K562 (cell line): ENCODE data around the gene ZNF644. TPM values are rescaled to one million over a fixed set of nuclear protein-coding genes. Genes with fewer than 3 reads are reported as not detected.

Experiments
- ATAC-seq: fragments of 200-7000 bp; cut with Tn5 transposase; 3 replicates; pipeline ENCODE4 v1.9.1; 2020; ENCODE audit warnings: moderate library complexity
- BruUV-seq: library from RNA; stranded (reverse); fragments of 400-500 nt; replicated peaks from 2 replicates; lab custom pipeline; 2021; lab: Mats Ljungman, UMichigan
- CTCF ChIA-PET: fragments of 300-600 bp; formaldehyde crosslinking; extraction: SDS; loops from one replicate; lab custom pipeline; 2021; ENCODE audit warnings: low intra/inter-chr PET ratio; lab: Yijun Ruan, JAX
- POLR2A ChIA-PET: fragments of 300-600, 350-650 bp; sonication (Branson Sonifier 250); formaldehyde crosslinking; extraction: SDS; loops from one replicate; lab custom pipeline; 2021; ENCODE audit warnings: antibody characterized with exemption, inconsistent platforms; lab: Yijun Ruan, JAX
- DNase-seq, 4 experiments: peaks; one replicate each; pipeline versions ENCODE4 v3.0.0 to v3.0.0-alpha.2; 2011 to 2018; ENCODE audit warnings: low spot score in 3 of 4, mixed read lengths in 3 of 4; ENCODE audit errors: extremely low read depth in 1 of 4
- FAIRE-seq: peaks from 2 replicates; lab custom pipeline; 2011; peaks lifted over from hg19 to GRCh38; lab: Jason Lieb, UNC
- H2AFZ ChIP-seq: 2 replicates; pipeline ENCODE4 v1.6.0; 2011; ENCODE audit warnings: low read depth, low read length, control low read depth, inconsistent platforms
- H3K27ac ChIP-seq: fragments of 200-600 bp; 3 replicates; pipeline ENCODE4 v1.8.0; 2011; ENCODE audit warnings: low read depth, mild to moderate bottlenecking, control low read depth, inconsistent platforms, low read length, moderate library complexity, mixed read lengths; ENCODE audit errors: extremely low read depth
- H3K27me3 ChIP-seq, 2 experiments: fragments of 300-600 bp in 1 of 2; 2 replicates in 1 of 2; 3 replicates in 1 of 2; pipeline versions ENCODE4 v1.6.0 to v1.8.0; 2011; ENCODE audit warnings: inconsistent platforms in 2 of 2, low read length in 2 of 2, mild to moderate bottlenecking in 1 of 2, mixed read lengths in 1 of 2, moderate library complexity in 1 of 2; ENCODE audit not compliant: control insufficient read depth in 2 of 2, insufficient read depth in 2 of 2
- H3K36me3 ChIP-seq: fragments of 300-600 bp; 3 replicates; pipeline ENCODE4 v1.8.0; 2011; ENCODE audit warnings: mild to moderate bottlenecking, low read length, inconsistent platforms; ENCODE audit not compliant: control insufficient read depth, insufficient read depth
- H3K4me1 ChIP-seq, 2 experiments: fragments of 200-600 bp in 1 of 2; replicated peaks in 1 of 2; 2 replicates in 1 of 2; 3 replicates in 1 of 2; pipeline versions ENCODE4 v1.5.1 to v1.8.0; 2011; ENCODE audit warnings: inconsistent platforms in 2 of 2, low read length in 2 of 2, mild to moderate bottlenecking in 1 of 2, mixed read lengths in 1 of 2, moderate library complexity in 1 of 2; ENCODE audit not compliant: control insufficient read depth in 2 of 2, insufficient read depth in 2 of 2
- H3K4me2 ChIP-seq: 2 replicates; pipeline ENCODE4 v1.6.1; 2011; ENCODE audit warnings: low read length, control low read depth, inconsistent platforms, mixed read lengths; ENCODE audit not compliant: insufficient read depth
- H3K4me3 ChIP-seq: fragments of 200-600 bp; sonication (generic), shearing (Covaris generic); 2 replicates; pipeline ENCODE4 v1.5.1; 2016; ENCODE audit warnings: control low read depth, inconsistent platforms
- H3K79me2 ChIP-seq: fragments of 200-600 bp; 3 replicates; pipeline ENCODE4 v1.8.0; 2011; ENCODE audit warnings: low read length, inconsistent platforms; ENCODE audit not compliant: control insufficient read depth, insufficient read depth
- H3K9ac ChIP-seq, 2 experiments: 2 replicates each; pipeline versions ENCODE4 v1.6.0 to v1.6.1; 2011; ENCODE audit warnings: low read depth in 2 of 2, low read length in 2 of 2, control low read depth in 1 of 2, inconsistent platforms in 1 of 2, mild to moderate bottlenecking in 1 of 2, mixed read lengths in 1 of 2; ENCODE audit not compliant: insufficient read depth in 1 of 2
- H3K9me1 ChIP-seq: one replicate; pipeline ENCODE4 v1.6.0; 2011; ENCODE audit warnings: inconsistent platforms, mild to moderate bottlenecking, low read length, moderate library complexity; ENCODE audit not compliant: control insufficient read depth, insufficient read depth
- H3K9me3 ChIP-seq: replicated peaks from 2 replicates; pipeline ENCODE4 v1.5.1; 2011; ENCODE audit warnings: low read depth, low read length, inconsistent platforms; ENCODE audit not compliant: control insufficient read depth, insufficient read depth
- H4K20me1 ChIP-seq: replicated peaks from 2 replicates; pipeline ENCODE4 v1.6.1; 2011; ENCODE audit warnings: low read length, inconsistent platforms, mixed read lengths; ENCODE audit not compliant: control insufficient read depth, insufficient read depth
- ADNP ChIP-seq: fragments of 200-800 bp; sonication (Bioruptor generic); IDR thresholded peaks from 2 replicates; pipeline ENCODE4 v1.6.1; 2016; ENCODE audit warnings: missing genetic modification characterization, missing compliant biosample characterization
- ATF3 ChIP-seq, 2 experiments: fragments of 450-650 bp in 1 of 2; sonication (generic) in 1 of 2; formaldehyde crosslinking in 1 of 2; IDR thresholded peaks in 1 of 2; conservative IDR thresholded peaks in 1 of 2; 2 replicates each; pipeline versions ENCODE4 v1.6.1 to v1.8.1; 2016 to 2023; ENCODE audit warnings: mild to moderate bottlenecking in 2 of 2, moderate library complexity in 2 of 2, inconsistent platforms in 1 of 2, missing genetic modification reagents in 1 of 2
- CEBPB ChIP-seq: fragments of 450-650 bp; IDR thresholded peaks from 2 replicates; pipeline ENCODE4 v1.6.1; 2016; ENCODE audit warnings: missing genetic modification characterization, missing compliant biosample characterization
- CEBPG ChIP-seq, 3 experiments: fragments of 200-800 bp in 1 of 3; sonication (Bioruptor generic) in 1 of 3; sonication (generic) in 1 of 3; formaldehyde crosslinking in 1 of 3; IDR thresholded peaks in 2 of 3; conservative IDR thresholded peaks in 1 of 3; 2 replicates each; pipeline versions ENCODE4 v1.6.1 to v1.8.0; 2016 to 2022; ENCODE audit warnings: missing compliant biosample characterization in 2 of 3, missing genetic modification characterization in 2 of 3, mild to moderate bottlenecking in 1 of 3, missing genetic modification reagents in 1 of 3
- CREBBP ChIP-seq: IDR thresholded peaks from one replicate; pipeline ENCODE4 v1.6.1; 2012; ENCODE audit warnings: low read depth, mild to moderate bottlenecking, control low read depth, inconsistent platforms, low read length
- DPF2 ChIP-seq: fragments of 450-650 bp; IDR thresholded peaks from 2 replicates; pipeline ENCODE4 v1.6.1; 2016
- ELK3 ChIP-seq: fragments of 450-650 bp; formaldehyde crosslinking; IDR thresholded peaks from 2 replicates; pipeline ENCODE4 v1.4.0; 2020; ENCODE audit warnings: mild to moderate bottlenecking
- GATA2 ChIP-seq: sonication (generic); formaldehyde crosslinking; IDR thresholded peaks from 2 replicates; pipeline ENCODE4 v1.4.0; 2020; ENCODE audit warnings: mild to moderate bottlenecking, missing genetic modification reagents
- HBP1 ChIP-seq: fragments of 450-650 bp; formaldehyde crosslinking; IDR thresholded peaks from 2 replicates; pipeline ENCODE4 v1.4.0; 2022; ENCODE audit warnings: missing genetic modification characterization
- IRF2 ChIP-seq: sonication (generic); formaldehyde crosslinking; IDR thresholded peaks from 2 replicates; pipeline ENCODE4 v1.8.1; 2022; ENCODE audit warnings: mild to moderate bottlenecking, missing genetic modification reagents
- NCOA6 ChIP-seq: fragments of 450-650 bp; IDR thresholded peaks from 2 replicates; pipeline ENCODE4 v1.6.1; 2017; ENCODE audit warnings: mild to moderate bottlenecking
- NFIC ChIP-seq: fragments of 450-650 bp; IDR thresholded peaks from 2 replicates; pipeline ENCODE4 v1.6.1; 2017; ENCODE audit warnings: mild to moderate bottlenecking, inconsistent platforms
- SP2 ChIP-seq: IDR thresholded peaks from 2 replicates; pipeline ENCODE4 v1.6.1; 2011; ENCODE audit warnings: mild to moderate bottlenecking, low read depth, low read length, moderate library complexity; ENCODE audit not compliant: poor library complexity, severe bottlenecking; ENCODE audit errors: extremely low read depth
- SRF ChIP-seq, 2 experiments: fragments of 250-450, 450-650 bp in 1 of 2; sonication (Bioruptor Pico) in 1 of 2; sonication (generic) in 1 of 2; formaldehyde crosslinking; IDR thresholded peaks; 2 replicates each; pipeline versions ENCODE4 v1.5.0 to v1.5.1; 2020 to 2022; ENCODE audit warnings: mild to moderate bottlenecking in 1 of 2, missing genetic modification reagents in 1 of 2
- TGIF2 ChIP-seq: sonication (generic); formaldehyde crosslinking; IDR thresholded peaks from 2 replicates; pipeline ENCODE4 v1.8.1; 2022; ENCODE audit warnings: mild to moderate bottlenecking, missing genetic modification reagents, moderate library complexity
- VEZF1 ChIP-seq: fragments of 200-800 bp; sonication (Bioruptor generic); IDR thresholded peaks from 2 replicates; pipeline ENCODE4 v1.6.1; 2017; ENCODE audit warnings: missing genetic modification characterization, missing compliant biosample characterization
- ZSCAN32 ChIP-seq: fragments of 450-650 bp; formaldehyde crosslinking; IDR thresholded peaks from 2 replicates; pipeline ENCODE4 v1.4.0; 2020; ENCODE audit warnings: mild to moderate bottlenecking, moderate library complexity
- in situ Hi-C: fragments of 300-500 bp; cut with MboI; formaldehyde crosslinking; loops from 4 replicates; pipeline ENCODE4 v1.15.0; 2018; ENCODE audit warnings: inconsistent platforms, mixed read lengths
- intact Hi-C: fragments of 100-400 bp; cut with micrococcal nuclease; formaldehyde crosslinking; loops from 2 replicates; pipeline ENCODE4 v1.14.2; 2022
- polyA plus RNA-seq, 8 experiments: library from polyadenylated mRNA; depleted of rRNA in 4 of 8; stranded (reverse) in 5 of 8; unstranded in 3 of 8; fragments of >200 nt; fragmentation: Nextera tagmentation in 2 of 8; fragmentation: Illumina TruSeq in 1 of 8; extraction: Ambion mirVana in 2 of 8; extraction: Trizol in 1 of 8; gene quantifications; 2 replicates each; pipeline versions ENCODE4 v1.2.1 to v1.2.3, GENCODE V29; 2011 to 2014; ENCODE audit warnings: inconsistent platforms in 1 of 8, missing spikeins in 1 of 8
- total RNA-seq, 7 experiments: library from RNA; depleted of rRNA in 6 of 7; stranded (reverse); fragments of >200 nt in 6 of 7; fragmentation: Illumina TruSeq in 2 of 7; extraction: Trizol in 2 of 7; gene quantifications; 2 replicates each; pipeline versions ENCODE4 v1.2.1 to v1.2.3, GENCODE V29; 2011 to 2021; ENCODE audit warnings: low replicate concordance in 1 of 7

Gene ZNF644
- total and polyA plus RNA-seq, 9 of the 15 experiments (the other 6 are each of a cell fraction or from before 2014, with no cell fraction given), result 25.3 to 71.4 (median 39.6) TPM

GRCh38 chr1:90881034-90881433 lies 140.8 kb downstream of the ZNF644 start:
- no peaks in the 10 kb centered on the region for H4K20me1 ChIP-seq
- peaks cover 3% of the 10 kb centered on the region for H3K9me3 ChIP-seq
- CTCF ChIA-PET, result no interaction called here
- intact Hi-C loops, result no loop called here
- no peaks in the 10 kb centered on the region for H3K36me3 ChIP-seq
- no peaks in the 10 kb centered on the region for H3K9me1 ChIP-seq
- in situ Hi-C loops, result no loop called here
- FAIRE-seq (no peak), DNase-seq (no peak), ATAC-seq (no peak)
- H2AFZ ChIP-seq, result no peak overlapping the region
- BruUV-seq, result no TSS peak
- no peak overlapping the region for H3K4me3 ChIP-seq
- POLR2A ChIA-PET, result no interaction called here
- H3K27ac ChIP-seq, result no peak overlapping the region
- H3K9ac ChIP-seq, result no peak overlapping the region
- no peaks in the 10 kb centered on the region for H3K27me3 ChIP-seq
- H3K79me2 ChIP-seq, result no peaks in the 10 kb centered on the region
- H3K4me1 ChIP-seq, result no peaks in the 10 kb centered on the region
- H3K4me2 ChIP-seq, result no peak overlapping the region
- TF ChIP-seq CEBPB (tag) (peak; percentile 41; the same call in 1 of the 2 replicates), ADNP (tag) (no peak), HBP1 (no peak), SP2 (no peak), NFIC (0 out of 2 replicates have a peak, but pooled peaks have one; percentile 9), NCOA6 (no peak), TGIF2 (CRISPR knock-in tag) (no peak), ATF3 (IDR thresholded peaks at IDR 0.05) (peak; percentile 61), ATF3 (CRISPR knock-in tag; conservative IDR thresholded peaks at IDR 0.05) (no peak), VEZF1 (CRISPR knock-in tag) (no peak), DPF2 (no peak), ZSCAN32 (0 out of 2 replicates have a peak, but pooled peaks have one; percentile 52), CEBPG (CRISPR knock-in tag; IDR thresholded peaks at IDR 0.05) (no peak), CEBPG (tag; conservative IDR thresholded peaks at IDR 0.05 in 1 of 2, IDR thresholded peaks at IDR 0.05 in 1 of 2) (peak; percentile 19 to 65; a peak in 2 of 4 replicates), ELK3 (CRISPR knock-in tag) (no peak), SRF (CRISPR knock-in tag; IDR thresholded peaks at IDR 0.05) (no peak), GATA2 (CRISPR knock-in tag) (no peak), IRF2 (CRISPR knock-in tag) (no peak), CREBBP (no peak)
